ENCODE data around the gene TBC1D1. TPM values are rescaled to one million over a fixed set of nuclear protein-coding genes. Genes with fewer than 3 reads are reported as not detected.

Gene TBC1D1
- total RNA-seq, 1 experiment from 2014 or later = 42.6 TPM

GRCh38 chr4:37847311-37847884 lies 43.5 kb upstream of the TBC1D1 start:
- no peaks in the 10 kb centered on the region for H3K9me3 ChIP-seq (ENCODE audit: low read depth, low read length, poor library complexity, severe bottlenecking)
- H3K4me3 ChIP-seq (ENCODE audit: low read depth, low read length, poor library complexity, severe bottlenecking) = no peak overlapping the region
- DNase-seq (ENCODE audit: low spot score) = no peak
- peaks cover 36% of the 10 kb centered on the region for H3K36me3 ChIP-seq (ENCODE audit: insufficient read depth, low read length, poor library complexity, severe bottlenecking)
- POLR2A ChIA-PET (ENCODE audit: low non-redundant PET) = no interaction called here
- TF ChIP-seq CTCF (conservative IDR thresholded peaks at IDR 0.05; ENCODE audit: low read depth, low read length) = no peak
- no peak for TF ChIP-seq EZH2 (IDR thresholded peaks at IDR 0.05; ENCODE audit: borderline replicate concordance, low read depth, low read length, poor library complexity, severe bottlenecking)
- H3K27me3 ChIP-seq (replicated peaks; ENCODE audit: insufficient read depth, low read depth, low read length, poor library complexity) = no peaks in the 10 kb centered on the region
- no peaks in the 10 kb centered on the region for H3K4me1 ChIP-seq (ENCODE audit: insufficient read depth, low read length, poor library complexity, severe bottlenecking)
- CTCF ChIA-PET = no interaction called here
- no TSS peak for BruUV-seq (replicated peaks)
- H3K27ac ChIP-seq (ENCODE audit: low read depth, low read length, poor library complexity, severe bottlenecking) = no peak overlapping the region
- intact Hi-C loops (cut with micrococcal nuclease; ENCODE audit: unreplicated experiment) = no loop called here

DNA sequence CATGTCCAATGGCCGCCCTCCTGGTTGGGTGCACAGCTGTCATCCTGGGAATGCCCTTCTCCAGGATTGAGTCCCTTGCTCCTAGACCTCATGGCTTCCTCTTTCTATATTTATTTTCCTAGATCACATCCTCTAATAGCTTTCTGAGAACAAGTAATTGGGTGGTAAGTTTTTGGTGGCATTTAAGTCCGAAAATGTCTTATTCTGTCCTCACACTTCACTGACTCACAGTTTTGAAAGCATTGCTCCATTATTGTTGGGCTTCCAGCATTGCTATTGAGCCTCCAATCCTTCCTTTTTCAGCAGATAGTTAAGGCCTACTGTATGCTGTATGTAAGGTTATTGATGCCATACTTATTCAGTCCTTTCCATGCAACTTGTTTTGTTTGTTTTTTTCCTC lies 38.5 kb upstream of the TBC1D1 start:
- ChIA-PET POLR2A (ENCODE audit: low non-redundant PET) (no interaction called here), CTCF (no interaction called here)
- DNase-seq (ENCODE audit: low spot score) = no peak
- Histone ChIP-seq H3K27ac (ENCODE audit: low read depth, low read length, poor library complexity, severe bottlenecking) (no peak overlapping the region), H3K4me3 (ENCODE audit: low read depth, low read length, poor library complexity, severe bottlenecking) (no peak overlapping the region), H3K4me1 (ENCODE audit: insufficient read depth, low read length, poor library complexity, severe bottlenecking) (no peaks in the 10 kb centered on the region), H3K27me3 (replicated peaks; ENCODE audit: insufficient read depth, low read depth, low read length, poor library complexity) (no peaks in the 10 kb centered on the region), H3K36me3 (ENCODE audit: insufficient read depth, low read length, poor library complexity, severe bottlenecking) (peaks cover 16% of the 10 kb centered on the region), H3K9me3 (ENCODE audit: low read depth, low read length, poor library complexity, severe bottlenecking) (no peaks in the 10 kb centered on the region)
- BruUV-seq (replicated peaks) = no TSS peak
- intact Hi-C loops (cut with micrococcal nuclease; ENCODE audit: unreplicated experiment) = no loop called here
- TF ChIP-seq CTCF (conservative IDR thresholded peaks at IDR 0.05; ENCODE audit: low read depth, low read length) (no peak), EZH2 (IDR thresholded peaks at IDR 0.05; ENCODE audit: borderline replicate concordance, low read depth, low read length, poor library complexity, severe bottlenecking) (no peak)

DNA sequence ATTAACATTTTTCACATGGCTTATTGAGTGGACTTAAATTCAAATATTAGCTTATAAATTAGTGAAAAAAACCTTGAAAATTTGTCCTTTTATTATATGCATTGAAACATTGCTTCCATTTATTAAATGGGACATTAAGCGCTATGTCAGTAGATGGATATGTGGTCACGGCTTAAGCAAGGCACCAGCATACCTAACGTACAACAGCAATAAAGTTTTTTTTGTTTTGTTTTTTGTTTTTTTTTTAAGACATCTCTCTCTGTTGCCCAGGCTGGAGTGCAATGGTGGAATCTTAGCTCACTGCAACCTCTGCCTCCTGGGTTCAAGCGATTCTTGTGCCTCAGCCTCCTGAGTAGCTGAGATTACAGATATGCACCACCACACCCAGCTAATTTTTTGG lies 32.8 kb upstream of the TBC1D1 start:
- Histone ChIP-seq H3K4me3 (ENCODE audit: low read depth, low read length, poor library complexity, severe bottlenecking) (no peak overlapping the region), H3K27ac (ENCODE audit: low read depth, low read length, poor library complexity, severe bottlenecking) (no peak overlapping the region), H3K36me3 (ENCODE audit: insufficient read depth, low read length, poor library complexity, severe bottlenecking) (peaks cover 18% of the 10 kb centered on the region), H3K4me1 (ENCODE audit: insufficient read depth, low read length, poor library complexity, severe bottlenecking) (no peaks in the 10 kb centered on the region), H3K9me3 (ENCODE audit: low read depth, low read length, poor library complexity, severe bottlenecking) (no peaks in the 10 kb centered on the region), H3K27me3 (replicated peaks; ENCODE audit: insufficient read depth, low read depth, low read length, poor library complexity) (no peaks in the 10 kb centered on the region)
- POLR2A ChIA-PET (ENCODE audit: low non-redundant PET) = no interaction called here
- TF ChIP-seq CTCF (conservative IDR thresholded peaks at IDR 0.05; ENCODE audit: low read depth, low read length) (no peak), EZH2 (IDR thresholded peaks at IDR 0.05; ENCODE audit: borderline replicate concordance, low read depth, low read length, poor library complexity, severe bottlenecking) (no peak)
- no peak for DNase-seq (ENCODE audit: low spot score)
- intact Hi-C loops (cut with micrococcal nuclease; ENCODE audit: unreplicated experiment) = no loop called here
- CTCF ChIA-PET = no interaction called here
- BruUV-seq (replicated peaks) = no TSS peak
